Measurements from ENCODE around the gene SYNPR. TPM values are rescaled to one million over a fixed set of nuclear protein-coding genes. Genes with fewer than 3 reads are reported as not detected.

The SYNPR gene
- total RNA-seq, 1 donor from 2014 or later = not detected

DNA sequence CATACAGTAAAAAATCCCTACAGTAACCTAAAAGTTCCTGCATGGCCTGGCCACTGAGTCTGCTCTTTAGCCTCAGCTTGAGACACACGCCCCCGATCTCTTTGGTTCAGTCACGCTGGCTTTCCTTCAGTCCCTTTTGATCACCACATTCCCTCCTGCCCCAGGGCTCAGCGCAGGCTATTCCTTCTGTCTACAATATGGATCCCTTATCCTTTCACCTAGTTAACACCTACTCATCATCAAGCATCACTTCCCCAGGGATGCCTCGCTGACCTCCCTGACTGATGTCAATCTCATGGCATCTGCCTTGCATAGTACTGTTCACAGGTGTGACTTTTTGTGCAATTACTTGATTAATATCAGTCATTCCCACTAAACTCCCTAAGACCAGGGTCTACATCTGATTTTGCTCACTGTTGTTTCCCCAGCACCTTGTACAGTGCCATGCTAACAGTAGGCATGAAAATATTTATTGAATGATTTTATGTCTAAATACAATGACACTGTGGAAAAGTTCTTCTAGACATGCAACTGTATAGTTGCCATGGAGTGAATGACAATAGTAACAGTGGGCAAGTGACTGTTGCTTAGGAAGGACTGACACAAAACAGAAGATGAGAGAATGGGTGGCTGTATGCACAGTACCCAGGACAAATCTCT is 374.1 kb downstream of the SYNPR start, which contains the start of gene SNTN:
Gene SNTN (plus strand): TSS at position 610 of the 660 bp plus-strand sequence. CDS start 13 bp downstream, at position 623.
- intact Hi-C loops (cut with micrococcal nuclease) = no loop called here
- no peak for DNase-seq
- ATAC-seq = no peak

DNA sequence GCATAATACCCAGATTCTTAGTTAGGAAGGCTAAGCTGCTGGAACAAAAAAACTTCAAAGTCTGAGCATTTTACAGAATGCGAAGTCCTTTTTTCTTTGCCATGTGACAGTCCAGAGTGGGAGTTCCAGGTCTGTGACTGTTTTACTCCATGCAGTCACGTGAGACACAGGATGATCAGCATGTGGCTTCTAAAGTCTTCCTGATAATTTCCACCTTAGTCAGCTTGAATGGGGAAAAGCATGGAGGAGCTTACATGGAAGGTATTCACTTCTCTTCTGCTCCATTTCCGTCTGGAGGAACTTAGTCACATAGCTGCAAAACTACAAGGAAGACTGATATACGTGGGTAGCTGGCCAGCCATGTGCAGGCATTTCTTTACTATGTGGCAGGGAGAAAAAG is 376.1 kb downstream of the SYNPR start:
- ATAC-seq (no peak), DNase-seq (no peak)
- intact Hi-C loops (cut with micrococcal nuclease) = no loop called here

DNA sequence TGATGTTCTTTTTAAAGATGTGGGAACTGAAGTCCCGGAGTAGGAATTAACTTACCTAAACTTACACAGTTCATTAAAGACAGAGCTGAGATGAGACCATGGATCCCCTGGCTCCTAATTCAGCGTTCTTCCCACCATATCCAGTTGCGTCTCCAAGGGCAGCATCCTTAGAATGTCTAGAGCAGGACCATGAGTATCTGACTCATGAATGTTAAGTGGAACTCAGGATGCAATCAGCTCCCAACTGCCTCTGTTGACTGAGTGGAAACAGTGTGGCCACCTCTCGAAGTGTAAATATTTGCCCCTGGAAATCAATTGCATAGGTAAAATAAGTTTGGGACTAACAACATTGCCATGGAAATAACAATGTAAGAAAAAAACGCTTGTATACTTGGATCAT is 376.8 kb downstream of the SYNPR start:
- DNase-seq (no peak), ATAC-seq (no peak)
- intact Hi-C loops (cut with micrococcal nuclease) = no loop called here

DNA sequence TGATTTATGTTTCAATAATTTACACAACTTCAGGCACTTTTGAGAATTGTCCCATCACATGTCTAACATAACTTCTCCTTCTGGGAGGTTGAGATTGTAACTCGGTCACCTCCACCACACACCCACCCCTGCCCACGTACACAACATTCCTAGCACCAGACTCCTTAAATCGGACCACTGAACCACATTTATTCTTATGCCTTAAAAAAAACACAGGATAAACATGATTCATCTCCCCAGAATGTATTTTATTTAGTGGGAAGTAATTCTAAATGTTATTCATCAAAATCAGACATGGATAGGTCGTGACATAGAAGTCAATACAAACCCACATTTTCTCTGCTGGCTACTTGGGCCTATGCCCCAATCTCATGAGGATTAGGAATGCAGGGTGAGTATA is 377.4 kb downstream of the SYNPR start:
- intact Hi-C loops (cut with micrococcal nuclease) = no loop called here
- no peak for DNase-seq

DNA sequence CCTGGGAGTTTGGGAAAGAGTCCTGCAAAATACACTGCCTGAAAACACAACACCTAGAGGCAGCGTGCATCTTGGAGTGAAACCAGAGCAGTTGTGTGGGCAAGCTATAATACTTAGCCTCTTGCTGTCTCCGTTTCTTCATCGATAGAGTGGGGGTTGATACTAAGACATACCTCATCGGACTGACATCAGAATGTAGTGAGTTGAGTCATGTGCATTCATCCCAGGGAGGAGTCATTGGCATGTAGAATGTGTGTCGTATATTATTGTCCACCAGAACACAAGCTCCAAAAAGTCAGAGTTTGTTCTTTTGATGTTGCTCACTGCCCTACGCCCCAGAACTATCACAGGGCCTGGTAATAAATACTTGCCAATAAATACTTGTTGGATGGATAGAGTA is 378.7 kb downstream of the SYNPR start:
- no peak for ATAC-seq
- intact Hi-C loops (cut with micrococcal nuclease) = no loop called here
- DNase-seq = no peak

More for the DNA sequence above, 377.4 kb downstream of the SYNPR start:
- no peak for ATAC-seq

DNA sequence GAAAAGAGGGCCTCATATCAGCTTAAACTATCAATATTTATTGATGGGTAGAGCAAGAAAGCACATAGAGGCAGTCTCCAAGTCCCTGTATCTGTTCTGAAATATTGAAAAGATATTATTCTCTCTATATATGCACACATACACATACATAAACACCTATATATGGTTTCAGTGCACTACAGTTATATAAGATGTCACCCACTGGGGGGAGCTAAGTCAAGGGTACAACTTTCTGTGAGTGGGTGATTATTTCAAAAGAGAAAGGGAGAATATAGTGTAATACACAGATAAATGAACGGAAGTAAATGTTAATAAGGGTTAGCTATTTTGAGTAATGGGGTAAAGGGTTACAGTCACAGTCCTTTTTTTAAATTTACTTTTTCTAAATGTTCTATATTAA is 383.1 kb downstream of the SYNPR start:
- no peak for ATAC-seq
- intact Hi-C loops (cut with micrococcal nuclease) = no loop called here
- no peak for DNase-seq

DNA sequence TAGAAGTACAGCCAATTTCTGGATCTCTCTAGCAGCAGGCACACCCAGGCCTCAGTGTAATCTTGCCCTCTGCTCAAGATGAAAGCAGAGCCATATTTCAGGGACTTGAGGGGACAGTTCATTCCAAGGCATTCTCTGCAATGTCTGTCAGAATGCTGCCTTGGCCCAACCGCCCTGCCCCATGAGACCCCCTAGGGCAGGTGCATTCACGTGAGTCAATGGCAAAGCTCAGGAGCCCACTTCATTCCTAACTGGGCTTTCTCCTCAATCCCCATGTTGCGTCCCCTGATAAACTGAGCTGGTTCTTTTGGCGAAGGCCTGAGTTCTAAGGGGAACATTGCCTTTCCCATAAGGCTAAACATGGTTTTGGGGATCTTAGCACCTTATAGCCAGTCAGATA is 383.9 kb downstream of the SYNPR start:
- intact Hi-C loops (cut with micrococcal nuclease) = no loop called here

DNA sequence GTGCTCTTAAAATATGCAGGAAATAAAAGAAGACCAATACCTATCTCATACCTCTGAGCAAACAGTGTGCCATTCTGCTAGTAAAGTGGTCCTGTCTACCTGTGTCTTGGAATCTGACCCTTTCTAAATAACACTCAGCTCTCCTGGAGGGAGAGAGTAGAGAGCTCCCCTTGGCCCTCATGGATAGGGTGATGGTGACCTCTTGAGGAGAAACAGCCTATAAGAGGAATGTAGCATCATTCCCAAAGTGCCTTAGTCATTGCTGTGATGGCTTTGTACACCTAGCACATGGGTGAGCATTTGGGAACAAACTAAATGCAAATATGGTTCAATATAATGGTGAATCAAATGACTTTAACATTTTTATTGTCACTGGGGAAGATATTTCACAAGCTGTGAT is 384.4 kb downstream of the SYNPR start:
- ATAC-seq (no peak), DNase-seq (no peak)
- intact Hi-C loops (cut with micrococcal nuclease) = no loop called here

More for the DNA sequence above, 383.9 kb downstream of the SYNPR start:
- ATAC-seq (no peak), DNase-seq (no peak)

All from left ventricle myocardium superior (tissue), 1 donor.